Measurements from ENCODE around the gene PDC.

PDC gene

GRCh38 chr1:186442651-186443375 lies 18.1 kb downstream of the PDC start:
- Histone ChIP-seq H3K36me3 (ENCODE audit: control insufficient read depth in 5 of 5, insufficient read depth in 5 of 5, low read length in 5 of 5) (no peaks in the 10 kb centered on the region), H3K27me3 (ENCODE audit: control insufficient read depth in 5 of 5, insufficient read depth in 4 of 5, low read length in 5 of 5) (no peaks in the 10 kb centered on the region), H3K9me3 (ENCODE audit: control insufficient read depth in 5 of 5, low read length in 5 of 5) (no peaks in the 10 kb centered on the region), H3K27ac (ENCODE audit: low read depth, low read length) (no peak overlapping the region), H3K4me3 (ENCODE audit: low read depth in 1 of 5, low read length in 5 of 5) (no peak overlapping the region), H3K9ac (ENCODE audit: low read length in 5 of 5) (no peak overlapping the region), H3K4me1 (ENCODE audit: control insufficient read depth in 5 of 5, insufficient read depth in 5 of 5, low read length in 5 of 5) (no peaks in the 10 kb centered on the region)

GRCh38 chr1:186440584-186440983 lies 20.3 kb downstream of the PDC start:
- H3K27me3 ChIP-seq (ENCODE audit: control insufficient read depth in 5 of 5, insufficient read depth in 4 of 5, low read length in 5 of 5), result no peaks in the 10 kb centered on the region

GRCh38 chr1:186438567-186438966 lies 22.3 kb downstream of the PDC start:
- H3K9me3 ChIP-seq (ENCODE audit: control insufficient read depth in 5 of 5, low read length in 5 of 5), result no peaks in the 10 kb centered on the region
- no peak overlapping the region for H3K27ac ChIP-seq (ENCODE audit: low read depth, low read length)
- H3K4me3 ChIP-seq (ENCODE audit: low read depth in 1 of 5, low read length in 5 of 5), result no peak overlapping the region
- H3K27me3 ChIP-seq (ENCODE audit: control insufficient read depth in 5 of 5, insufficient read depth in 4 of 5, low read length in 5 of 5), result no peaks in the 10 kb centered on the region
- no peaks in the 10 kb centered on the region for H3K4me1 ChIP-seq (ENCODE audit: control insufficient read depth in 5 of 5, insufficient read depth in 5 of 5, low read length in 5 of 5)
- H3K36me3 ChIP-seq (ENCODE audit: control insufficient read depth in 5 of 5, insufficient read depth in 5 of 5, low read length in 5 of 5), result peaks cover 0 to 14% (median 0%) of the 10 kb centered on the region in 5 donors
- H3K9ac ChIP-seq (ENCODE audit: low read length in 5 of 5), result no peak overlapping the region

More at GRCh38 chr1:186440584-186440983, 20.3 kb downstream of the PDC start:
- Histone ChIP-seq H3K36me3 (ENCODE audit: control insufficient read depth in 5 of 5, insufficient read depth in 5 of 5, low read length in 5 of 5) (peaks cover 0 to 10% (median 0%) of the 10 kb centered on the region in 5 donors), H3K9ac (ENCODE audit: low read length in 5 of 5) (no peak overlapping the region), H3K9me3 (ENCODE audit: control insufficient read depth in 5 of 5, low read length in 5 of 5) (no peaks in the 10 kb centered on the region), H3K4me3 (ENCODE audit: low read depth in 1 of 5, low read length in 5 of 5) (no peak overlapping the region), H3K4me1 (ENCODE audit: control insufficient read depth in 5 of 5, insufficient read depth in 5 of 5, low read length in 5 of 5) (no peaks in the 10 kb centered on the region), H3K27ac (ENCODE audit: low read depth, low read length) (no peak overlapping the region)

- no peaks in the 10 kb centered on the region for H3K9me3 ChIP-seq (ENCODE audit: control insufficient read depth in 5 of 5, low read length in 5 of 5)
- no peak overlapping the region for H3K27ac ChIP-seq (ENCODE audit: low read depth, low read length)
- no peaks in the 10 kb centered on the region for H3K4me1 ChIP-seq (ENCODE audit: control insufficient read depth in 5 of 5, insufficient read depth in 5 of 5, low read length in 5 of 5)
- no peak overlapping the region for H3K4me3 ChIP-seq (ENCODE audit: low read depth in 1 of 5, low read length in 5 of 5)
- H3K9ac ChIP-seq (ENCODE audit: low read length in 5 of 5), result no peak overlapping the region
- no peaks in the 10 kb centered on the region for H3K27me3 ChIP-seq (ENCODE audit: control insufficient read depth in 5 of 5, insufficient read depth in 4 of 5, low read length in 5 of 5)
- H3K36me3 ChIP-seq (ENCODE audit: control insufficient read depth in 5 of 5, insufficient read depth in 5 of 5, low read length in 5 of 5), result peaks cover 0 to 14% (median 0%) of the 10 kb centered on the region in 5 donors
These were observed 25.6 kb downstream of the PDC start for GRCh38 chr1:186435336-186435735.

GRCh38 chr1:186429017-186429416 lies 31.9 kb downstream of the PDC start:
- H3K36me3 ChIP-seq (ENCODE audit: control insufficient read depth in 5 of 5, insufficient read depth in 5 of 5, low read length in 5 of 5), result peaks cover 0 to 5% (median 0%) of the 10 kb centered on the region in 5 donors
- no peaks in the 10 kb centered on the region for H3K27me3 ChIP-seq (ENCODE audit: control insufficient read depth in 5 of 5, insufficient read depth in 4 of 5, low read length in 5 of 5)
- no peak overlapping the region for H3K9ac ChIP-seq (ENCODE audit: low read length in 5 of 5)
- H3K9me3 ChIP-seq (ENCODE audit: control insufficient read depth in 5 of 5, low read length in 5 of 5), result no peaks in the 10 kb centered on the region
- no peak overlapping the region for H3K4me3 ChIP-seq (ENCODE audit: low read depth in 1 of 5, low read length in 5 of 5)
- H3K4me1 ChIP-seq (ENCODE audit: control insufficient read depth in 5 of 5, insufficient read depth in 5 of 5, low read length in 5 of 5), result no peaks in the 10 kb centered on the region
- H3K27ac ChIP-seq (ENCODE audit: low read depth, low read length), result no peak overlapping the region

GRCh38 chr1:186426118-186426517 lies 34.8 kb downstream of the PDC start:
- peaks cover 0 to 5% (median 0%) of the 10 kb centered on the region in 5 donors for H3K36me3 ChIP-seq (ENCODE audit: control insufficient read depth in 5 of 5, insufficient read depth in 5 of 5, low read length in 5 of 5)
- no peaks in the 10 kb centered on the region for H3K27me3 ChIP-seq (ENCODE audit: control insufficient read depth in 5 of 5, insufficient read depth in 4 of 5, low read length in 5 of 5)
- H3K4me3 ChIP-seq (ENCODE audit: low read depth in 1 of 5, low read length in 5 of 5), result no peak overlapping the region
- H3K4me1 ChIP-seq (ENCODE audit: control insufficient read depth in 5 of 5, insufficient read depth in 5 of 5, low read length in 5 of 5), result no peaks in the 10 kb centered on the region
- no peak overlapping the region for H3K27ac ChIP-seq (ENCODE audit: low read depth, low read length)
- no peaks in the 10 kb centered on the region for H3K9me3 ChIP-seq (ENCODE audit: control insufficient read depth in 5 of 5, low read length in 5 of 5)
- H3K9ac ChIP-seq (ENCODE audit: low read length in 5 of 5), result no peak overlapping the region

- peaks cover 3 to 15% (median 9%) of the 10 kb centered on the region in 5 donors for H3K36me3 ChIP-seq (ENCODE audit: control insufficient read depth in 5 of 5, insufficient read depth in 5 of 5, low read length in 5 of 5)
- no peaks in the 10 kb centered on the region for H3K9me3 ChIP-seq (ENCODE audit: control insufficient read depth in 5 of 5, low read length in 5 of 5)
- peaks cover 0 to 2% (median 0%) of the 10 kb centered on the region in 5 donors for H3K4me1 ChIP-seq (ENCODE audit: control insufficient read depth in 5 of 5, insufficient read depth in 5 of 5, low read length in 5 of 5)
- no peak overlapping the region for H3K27ac ChIP-seq (ENCODE audit: low read depth, low read length)
- no peaks in the 10 kb centered on the region for H3K27me3 ChIP-seq (ENCODE audit: control insufficient read depth in 5 of 5, insufficient read depth in 4 of 5, low read length in 5 of 5)
- H3K9ac ChIP-seq (ENCODE audit: low read length in 5 of 5), result no peak overlapping the region
- no peak overlapping the region for H3K4me3 ChIP-seq (ENCODE audit: low read depth in 1 of 5, low read length in 5 of 5)
These were observed 36.4 kb downstream of the PDC start for GRCh38 chr1:186424539-186424938.

GRCh38 chr1:186421446-186421845 lies 39.5 kb downstream of the PDC start:
- Histone ChIP-seq H3K9ac (ENCODE audit: low read length in 5 of 5) (no peak overlapping the region), H3K9me3 (ENCODE audit: control insufficient read depth in 5 of 5, low read length in 5 of 5) (no peaks in the 10 kb centered on the region), H3K36me3 (ENCODE audit: control insufficient read depth in 5 of 5, insufficient read depth in 5 of 5, low read length in 5 of 5) (peaks cover 18 to 24% (median 20%) of the 10 kb centered on the region in 5 donors), H3K4me3 (ENCODE audit: low read depth in 1 of 5, low read length in 5 of 5) (no peak overlapping the region), H3K4me1 (ENCODE audit: control insufficient read depth in 5 of 5, insufficient read depth in 5 of 5, low read length in 5 of 5) (peaks cover 0 to 2% (median 0%) of the 10 kb centered on the region in 5 donors), H3K27ac (ENCODE audit: low read depth, low read length) (no peak overlapping the region), H3K27me3 (ENCODE audit: control insufficient read depth in 5 of 5, insufficient read depth in 4 of 5, low read length in 5 of 5) (no peaks in the 10 kb centered on the region)

- H3K27me3 ChIP-seq (ENCODE audit: control insufficient read depth in 5 of 5, insufficient read depth in 4 of 5, low read length in 5 of 5), result no peaks in the 10 kb centered on the region
- H3K4me3 ChIP-seq (ENCODE audit: low read depth in 1 of 5, low read length in 5 of 5), result no peak overlapping the region
- peaks cover 18 to 24% (median 19%) of the 10 kb centered on the region in 5 donors for H3K36me3 ChIP-seq (ENCODE audit: control insufficient read depth in 5 of 5, insufficient read depth in 5 of 5, low read length in 5 of 5)
- H3K27ac ChIP-seq (ENCODE audit: low read depth, low read length), result no peak overlapping the region
- peaks cover 0 to 2% (median 0%) of the 10 kb centered on the region in 5 donors for H3K4me1 ChIP-seq (ENCODE audit: control insufficient read depth in 5 of 5, insufficient read depth in 5 of 5, low read length in 5 of 5)
- no peaks in the 10 kb centered on the region for H3K9me3 ChIP-seq (ENCODE audit: control insufficient read depth in 5 of 5, low read length in 5 of 5)
- no peak overlapping the region for H3K9ac ChIP-seq (ENCODE audit: low read length in 5 of 5)
These were observed 40.0 kb downstream of the PDC start for GRCh38 chr1:186420923-186421322.

GRCh38 chr1:186420311-186420710 lies 40.6 kb downstream of the PDC start:
- peaks cover 0 to 2% (median 0%) of the 10 kb centered on the region in 5 donors for H3K4me1 ChIP-seq (ENCODE audit: control insufficient read depth in 5 of 5, insufficient read depth in 5 of 5, low read length in 5 of 5)
- H3K9ac ChIP-seq (ENCODE audit: low read length in 5 of 5), result no peak overlapping the region
- H3K27me3 ChIP-seq (ENCODE audit: control insufficient read depth in 5 of 5, insufficient read depth in 4 of 5, low read length in 5 of 5), result no peaks in the 10 kb centered on the region
- no peak overlapping the region for H3K27ac ChIP-seq (ENCODE audit: low read depth, low read length)
- H3K36me3 ChIP-seq (ENCODE audit: control insufficient read depth in 5 of 5, insufficient read depth in 5 of 5, low read length in 5 of 5), result peaks cover 18 to 27% (median 19%) of the 10 kb centered on the region in 5 donors
- no peaks in the 10 kb centered on the region for H3K9me3 ChIP-seq (ENCODE audit: control insufficient read depth in 5 of 5, low read length in 5 of 5)
- no peak overlapping the region for H3K4me3 ChIP-seq (ENCODE audit: low read depth in 1 of 5, low read length in 5 of 5)

All from subcutaneous abdominal adipose tissue (tissue), 5 donors.